Nephron progenitor cell (in vitro differentiated cells): ENCODE measurements around the gene DPM3.

Experiments used
- DNase-seq: peaks from one replicate; pipeline ENCODE4 v3.0.0; 2021
- H3K27ac Mint-ChIP-seq: 2 replicates; pipeline ENCODE4 v1.8.0; 2021; ENCODE audit warnings: mild to moderate bottlenecking, moderate library complexity, mixed read lengths
- H3K27me3 Mint-ChIP-seq: 2 replicates; pipeline ENCODE4 v1.8.0; 2021; ENCODE audit warnings: mild to moderate bottlenecking, low read depth, mixed read lengths; ENCODE audit not compliant: poor library complexity
- H3K36me3 Mint-ChIP-seq: 2 replicates; pipeline ENCODE4 v1.8.0; 2021; ENCODE audit warnings: low read depth, mixed read lengths
- H3K4me1 Mint-ChIP-seq: 2 replicates; pipeline ENCODE4 v1.8.0; 2021; ENCODE audit warnings: mixed read lengths
- H3K4me3 Mint-ChIP-seq: 2 replicates; pipeline ENCODE4 v1.8.0; 2021; ENCODE audit warnings: mild to moderate bottlenecking, moderate library complexity, mixed read lengths
- H3K9me3 Mint-ChIP-seq: 2 replicates; pipeline ENCODE4 v1.8.0; 2021; ENCODE audit warnings: mild to moderate bottlenecking, moderate library complexity, mixed read lengths
- CTCF ChIP-seq: fragments of 200-600 bp; sonication (generic); IDR thresholded peaks from 2 replicates; pipeline ENCODE4 v1.5.0; 2021; ENCODE audit warnings: antibody characterized with exemption

DPM3 gene

GRCh38 chr1:155127967-155128754, 12.2 kb downstream of the DPM3 start:
- Mint-ChIP-seq H3K4me3 (peak overlapping the region; percentile 93), H3K27me3 (peaks cover 28% of the 10 kb centered on the region), H3K27ac (peak overlapping the region; percentile 17), H3K9me3 (no peaks in the 10 kb centered on the region), H3K36me3 (peaks cover 17% of the 10 kb centered on the region), H3K4me1 (peaks cover 79% of the 10 kb centered on the region)
- DNase-seq: no peak
- no peak for TF ChIP-seq CTCF

- Mint-ChIP-seq H3K27ac (peak within 1 kb of the TSS; percentile 91), H3K4me3 (peak within 1 kb of the TSS; percentile 93), H3K27me3 (peaks cover 33% of the 10 kb centered on the region), H3K36me3 (peaks cover 15% of the 10 kb centered on the region), H3K9me3 (no peaks in the 10 kb centered on the region), H3K4me1 (peaks cover 79% of the 10 kb centered on the region)
- no peak for TF ChIP-seq CTCF
- DNase-seq: peak; percentile 76
Observed at GRCh38 chr1:155127105-155127966, 13.0 kb downstream of the DPM3 start, which contains the start of gene EFNA1. Gene EFNA1 (plus strand): TSS chr1:155127876. CDS start chr1:155127978, 102 bp downstream.

GRCh38 chr1:155126556-155127104, 13.7 kb downstream of the DPM3 start:
- Mint-ChIP-seq H3K4me3 (peak overlapping the region; percentile 85), H3K4me1 (peaks cover 75% of the 10 kb centered on the region), H3K27me3 (peaks cover 35% of the 10 kb centered on the region), H3K27ac (peak overlapping the region; percentile 91), H3K36me3 (peaks cover 10% of the 10 kb centered on the region), H3K9me3 (no peaks in the 10 kb centered on the region)
- no peak for TF ChIP-seq CTCF
- peak; percentile 61 for DNase-seq

GRCh38 chr1:155125946-155126555, 14.3 kb downstream of the DPM3 start:
- DNase-seq: peak; percentile 64
- H3K4me1 Mint-ChIP-seq: peaks cover 70% of the 10 kb centered on the region
- peaks cover 4% of the 10 kb centered on the region for H3K36me3 Mint-ChIP-seq
- no peak for TF ChIP-seq CTCF
- peak overlapping the region; percentile 85 for H3K4me3 Mint-ChIP-seq
- H3K27me3 Mint-ChIP-seq: peaks cover 37% of the 10 kb centered on the region
- H3K27ac Mint-ChIP-seq: no peak overlapping the region
- no peaks in the 10 kb centered on the region for H3K9me3 Mint-ChIP-seq

- H3K9me3 Mint-ChIP-seq: no peaks in the 10 kb centered on the region
- H3K36me3 Mint-ChIP-seq: no peaks in the 10 kb centered on the region
- no peak for DNase-seq
- H3K27me3 Mint-ChIP-seq: peaks cover 39% of the 10 kb centered on the region
- TF ChIP-seq CTCF: no peak
- H3K4me3 Mint-ChIP-seq: peak overlapping the region; percentile 68
- no peak overlapping the region for H3K27ac Mint-ChIP-seq
- peaks cover 64% of the 10 kb centered on the region for H3K4me1 Mint-ChIP-seq
Observed at GRCh38 chr1:155125511-155125945, 14.8 kb downstream of the DPM3 start.
